ENCODE data around the gene ROBO1.

DNA sequence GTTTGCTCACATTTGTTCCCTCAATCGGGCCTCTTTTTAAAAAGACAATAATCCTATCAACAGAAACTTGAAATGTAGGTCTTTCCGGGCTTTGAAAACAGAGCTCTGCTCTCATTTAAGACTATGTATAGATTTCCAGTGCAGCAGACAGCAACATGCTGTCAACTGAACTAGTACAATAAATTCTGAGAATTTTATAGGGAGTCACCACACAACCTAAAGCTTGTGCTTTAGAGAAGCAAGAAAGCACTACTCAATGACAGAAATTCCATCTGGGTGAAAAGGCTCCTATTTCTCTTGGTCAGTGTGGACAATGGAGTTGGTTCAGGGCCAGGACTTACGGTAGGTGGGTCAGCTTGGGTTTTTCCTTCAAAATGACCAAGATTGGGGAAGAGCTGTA, 583.5 kb downstream of the ROBO1 start:
- TF ChIP-seq CTCF (IDR thresholded peaks at IDR 0.05) (no peak), EZH2 (IDR thresholded peaks at IDR 0.05; ENCODE audit: borderline replicate concordance, insufficient read depth, low read depth, low read length, poor library complexity, severe bottlenecking) (no peak)

All from B cell (primary cell).